Nephron progenitor cell (in vitro differentiated cells): ENCODE data around the gene SOAT1.

Experiments
- DNase-seq: peaks from one replicate; pipeline ENCODE4 v3.0.0; 2021
- H3K27ac Mint-ChIP-seq: 2 replicates; pipeline ENCODE4 v1.8.0; 2021; ENCODE audit warnings: mild to moderate bottlenecking, moderate library complexity, mixed read lengths
- H3K27me3 Mint-ChIP-seq: 2 replicates; pipeline ENCODE4 v1.8.0; 2021; ENCODE audit warnings: mild to moderate bottlenecking, low read depth, mixed read lengths; ENCODE audit not compliant: poor library complexity
- H3K36me3 Mint-ChIP-seq: 2 replicates; pipeline ENCODE4 v1.8.0; 2021; ENCODE audit warnings: low read depth, mixed read lengths
- H3K4me1 Mint-ChIP-seq: 2 replicates; pipeline ENCODE4 v1.8.0; 2021; ENCODE audit warnings: mixed read lengths
- H3K4me3 Mint-ChIP-seq: 2 replicates; pipeline ENCODE4 v1.8.0; 2021; ENCODE audit warnings: mild to moderate bottlenecking, moderate library complexity, mixed read lengths
- H3K9me3 Mint-ChIP-seq: 2 replicates; pipeline ENCODE4 v1.8.0; 2021; ENCODE audit warnings: mild to moderate bottlenecking, moderate library complexity, mixed read lengths
- TF ChIP-seq, protein P1 (sequence below): fragments of 200-600 bp; sonication (generic); IDR thresholded peaks from 2 replicates; pipeline ENCODE4 v1.5.0; 2021; ENCODE audit warnings: antibody characterized with exemption

The SOAT1 gene

GRCh38 chr1:179310721-179311120 is 17.1 kb downstream of the SOAT1 start:
- no peaks in the 10 kb centered on the region for H3K27me3 Mint-ChIP-seq
- no peak overlapping the region for H3K27ac Mint-ChIP-seq
- H3K4me1 Mint-ChIP-seq: no peaks in the 10 kb centered on the region
- no peaks in the 10 kb centered on the region for H3K9me3 Mint-ChIP-seq
- TF ChIP-seq, protein P1, sequence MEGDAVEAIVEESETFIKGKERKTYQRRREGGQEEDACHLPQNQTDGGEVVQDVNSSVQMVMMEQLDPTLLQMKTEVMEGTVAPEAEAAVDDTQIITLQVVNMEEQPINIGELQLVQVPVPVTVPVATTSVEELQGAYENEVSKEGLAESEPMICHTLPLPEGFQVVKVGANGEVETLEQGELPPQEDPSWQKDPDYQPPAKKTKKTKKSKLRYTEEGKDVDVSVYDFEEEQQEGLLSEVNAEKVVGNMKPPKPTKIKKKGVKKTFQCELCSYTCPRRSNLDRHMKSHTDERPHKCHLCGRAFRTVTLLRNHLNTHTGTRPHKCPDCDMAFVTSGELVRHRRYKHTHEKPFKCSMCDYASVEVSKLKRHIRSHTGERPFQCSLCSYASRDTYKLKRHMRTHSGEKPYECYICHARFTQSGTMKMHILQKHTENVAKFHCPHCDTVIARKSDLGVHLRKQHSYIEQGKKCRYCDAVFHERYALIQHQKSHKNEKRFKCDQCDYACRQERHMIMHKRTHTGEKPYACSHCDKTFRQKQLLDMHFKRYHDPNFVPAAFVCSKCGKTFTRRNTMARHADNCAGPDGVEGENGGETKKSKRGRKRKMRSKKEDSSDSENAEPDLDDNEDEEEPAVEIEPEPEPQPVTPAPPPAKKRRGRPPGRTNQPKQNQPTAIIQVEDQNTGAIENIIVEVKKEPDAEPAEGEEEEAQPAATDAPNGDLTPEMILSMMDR: no peak
- no peak overlapping the region for H3K4me3 Mint-ChIP-seq
- H3K36me3 Mint-ChIP-seq: peaks cover 57% of the 10 kb centered on the region
- no peak for DNase-seq

DNA sequence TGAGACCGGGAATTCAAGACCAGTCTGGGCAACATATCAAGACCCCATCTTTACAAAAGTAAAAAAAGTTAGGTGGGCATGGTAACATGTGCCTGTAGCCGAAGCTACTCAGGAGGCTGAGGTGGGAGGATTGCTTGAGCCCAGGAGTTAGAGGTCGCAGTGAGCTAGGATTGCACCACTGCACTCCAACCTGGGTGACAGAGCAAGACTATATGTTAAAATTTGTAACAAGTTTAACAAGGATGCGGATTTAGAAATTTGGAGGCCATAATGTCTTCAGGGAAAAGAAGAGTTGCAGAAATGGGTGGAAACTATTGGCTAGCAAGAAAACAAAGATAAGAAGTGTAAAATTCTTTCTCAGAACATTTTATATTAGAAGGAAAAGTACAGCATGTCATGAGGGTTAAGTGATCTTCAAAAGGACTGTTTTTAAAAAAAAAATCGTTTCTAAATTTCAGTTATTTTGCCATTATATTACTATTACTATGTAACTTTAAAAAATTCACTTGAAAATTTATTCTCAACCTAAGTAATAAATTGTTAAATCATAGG is 17.6 kb downstream of the SOAT1 start:
- Mint-ChIP-seq H3K4me3 (no peak overlapping the region), H3K36me3 (peaks cover 56% of the 10 kb centered on the region), H3K27me3 (no peaks in the 10 kb centered on the region), H3K4me1 (no peaks in the 10 kb centered on the region), H3K9me3 (no peaks in the 10 kb centered on the region), H3K27ac (no peak overlapping the region)
- no peak for DNase-seq
- TF ChIP-seq, protein P1: no peak

DNA sequence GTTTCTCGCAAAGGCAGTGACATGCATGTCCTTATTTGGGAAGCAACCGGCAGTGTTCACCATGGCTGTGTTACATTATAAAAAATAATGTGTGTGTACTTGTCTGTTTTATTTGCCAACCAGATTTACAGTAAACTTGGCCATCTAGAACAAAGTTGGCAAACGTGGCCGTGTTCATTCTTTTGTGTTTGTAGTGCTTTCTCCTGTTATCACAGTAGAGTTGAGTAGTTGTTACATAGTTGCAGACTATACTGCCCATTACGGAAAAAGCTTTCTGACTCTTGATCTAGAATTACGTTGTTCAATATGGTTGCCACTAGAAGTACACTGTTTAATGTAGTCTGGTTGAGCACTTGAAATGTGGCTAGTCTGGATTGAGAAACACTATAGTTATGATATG is 19.4 kb downstream of the SOAT1 start:
- no peak for DNase-seq
- Mint-ChIP-seq H3K27me3 (no peaks in the 10 kb centered on the region), H3K9me3 (no peaks in the 10 kb centered on the region), H3K4me1 (no peaks in the 10 kb centered on the region), H3K36me3 (peaks cover 46% of the 10 kb centered on the region), H3K27ac (no peak overlapping the region), H3K4me3 (no peak overlapping the region)
- TF ChIP-seq, protein P1: no peak

GRCh38 chr1:179314928-179315327 is 21.3 kb downstream of the SOAT1 start:
- H3K9me3 Mint-ChIP-seq: no peaks in the 10 kb centered on the region
- DNase-seq: no peak
- TF ChIP-seq, protein P1: no peak
- no peak overlapping the region for H3K4me3 Mint-ChIP-seq
- H3K36me3 Mint-ChIP-seq: peaks cover 54% of the 10 kb centered on the region
- H3K4me1 Mint-ChIP-seq: no peaks in the 10 kb centered on the region
- no peaks in the 10 kb centered on the region for H3K27me3 Mint-ChIP-seq
- H3K27ac Mint-ChIP-seq: no peak overlapping the region

- Mint-ChIP-seq H3K4me1 (no peaks in the 10 kb centered on the region), H3K27me3 (no peaks in the 10 kb centered on the region), H3K4me3 (no peak overlapping the region), H3K36me3 (peaks cover 64% of the 10 kb centered on the region), H3K27ac (no peak overlapping the region), H3K9me3 (peaks cover 11% of the 10 kb centered on the region)
- DNase-seq: no peak
- TF ChIP-seq, protein P1: no peak
Measured at GRCh38 chr1:179318491-179318890, 24.9 kb downstream of the SOAT1 start.

DNA sequence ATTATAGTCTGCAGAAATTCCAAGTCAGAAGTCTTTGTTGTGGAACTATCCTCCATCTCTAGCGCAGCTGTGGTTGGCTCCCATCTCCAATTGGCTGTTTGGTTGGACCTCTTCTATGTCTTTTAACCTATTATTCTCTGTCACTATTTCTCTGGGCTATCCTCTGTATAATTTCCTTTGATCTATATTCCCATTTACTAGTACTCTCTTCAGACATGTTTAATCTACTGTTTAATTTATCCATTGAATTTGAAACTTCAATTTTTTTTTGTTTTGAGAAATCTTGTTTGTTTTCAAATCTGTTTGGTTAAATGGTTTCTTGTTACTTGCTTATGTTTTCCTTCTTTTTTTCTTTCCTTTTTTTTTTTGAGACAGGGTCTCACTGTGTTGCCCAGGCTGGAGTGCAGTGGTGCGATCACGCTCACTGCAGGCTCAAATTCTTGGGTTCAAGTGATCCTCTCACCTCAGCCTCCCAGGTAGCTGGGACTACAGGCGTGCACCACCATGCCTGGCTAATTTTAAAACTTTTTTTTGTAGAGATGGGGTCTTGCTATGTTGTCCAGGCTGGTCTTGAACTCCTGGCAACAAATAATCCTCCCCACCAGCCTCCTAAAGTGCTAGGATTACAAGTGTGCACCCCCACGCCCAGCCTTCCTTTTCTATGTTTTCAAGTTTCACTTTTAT is 28.1 kb downstream of the SOAT1 start:
- DNase-seq: no peak
- Mint-ChIP-seq H3K4me1 (no peaks in the 10 kb centered on the region), H3K36me3 (peaks cover 55% of the 10 kb centered on the region), H3K27me3 (no peaks in the 10 kb centered on the region), H3K9me3 (peaks cover 11% of the 10 kb centered on the region), H3K4me3 (no peak overlapping the region), H3K27ac (no peak overlapping the region)
- TF ChIP-seq, protein P1: no peak
